HS-5 (cell line): ENCODE data around the gene CISD1.

Experiments
- DNase-seq: peaks from one replicate; pipeline ENCODE4 v3.0.0-alpha.2; 2012; ENCODE audit warnings: low read depth

CISD1 gene

DNA sequence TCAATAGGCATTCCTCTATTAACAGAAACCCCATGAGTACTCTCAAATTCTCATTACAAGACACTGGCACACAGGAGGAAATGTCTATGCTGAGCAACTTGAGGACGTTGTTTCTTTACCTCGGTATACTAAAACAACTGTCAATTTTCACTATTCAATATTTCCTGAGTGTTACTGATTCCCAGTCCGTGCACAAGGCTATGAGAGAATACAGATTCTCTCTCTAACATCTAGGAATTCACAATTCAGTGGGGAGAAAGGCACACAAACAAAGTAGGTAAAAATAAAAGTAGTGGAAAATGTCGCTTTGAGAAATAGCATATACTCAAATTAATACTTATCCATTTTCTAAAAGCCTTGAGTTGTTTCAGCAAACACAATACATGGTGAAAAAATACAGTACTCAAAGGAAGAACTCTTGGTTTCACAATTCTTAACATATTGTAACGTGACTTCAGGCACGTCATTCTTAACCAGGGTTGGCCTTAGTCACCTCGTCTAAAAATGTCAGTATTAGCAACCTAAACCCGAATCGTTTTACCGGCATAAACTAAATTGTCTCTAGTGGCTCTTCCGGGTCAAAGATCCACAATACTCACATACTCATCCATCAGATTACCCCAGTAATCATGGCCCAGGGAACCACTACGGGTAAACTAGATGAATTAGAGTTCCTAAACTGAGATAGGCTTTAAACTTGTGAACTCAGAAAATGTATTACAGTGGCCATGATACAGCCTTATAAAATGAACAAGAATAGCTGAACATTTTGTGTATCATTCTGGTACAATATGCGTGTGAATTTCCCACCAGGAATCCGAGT lies 2.7 kb upstream of the CISD1 start:
- peak; percentile 80 for DNase-seq

DNA sequence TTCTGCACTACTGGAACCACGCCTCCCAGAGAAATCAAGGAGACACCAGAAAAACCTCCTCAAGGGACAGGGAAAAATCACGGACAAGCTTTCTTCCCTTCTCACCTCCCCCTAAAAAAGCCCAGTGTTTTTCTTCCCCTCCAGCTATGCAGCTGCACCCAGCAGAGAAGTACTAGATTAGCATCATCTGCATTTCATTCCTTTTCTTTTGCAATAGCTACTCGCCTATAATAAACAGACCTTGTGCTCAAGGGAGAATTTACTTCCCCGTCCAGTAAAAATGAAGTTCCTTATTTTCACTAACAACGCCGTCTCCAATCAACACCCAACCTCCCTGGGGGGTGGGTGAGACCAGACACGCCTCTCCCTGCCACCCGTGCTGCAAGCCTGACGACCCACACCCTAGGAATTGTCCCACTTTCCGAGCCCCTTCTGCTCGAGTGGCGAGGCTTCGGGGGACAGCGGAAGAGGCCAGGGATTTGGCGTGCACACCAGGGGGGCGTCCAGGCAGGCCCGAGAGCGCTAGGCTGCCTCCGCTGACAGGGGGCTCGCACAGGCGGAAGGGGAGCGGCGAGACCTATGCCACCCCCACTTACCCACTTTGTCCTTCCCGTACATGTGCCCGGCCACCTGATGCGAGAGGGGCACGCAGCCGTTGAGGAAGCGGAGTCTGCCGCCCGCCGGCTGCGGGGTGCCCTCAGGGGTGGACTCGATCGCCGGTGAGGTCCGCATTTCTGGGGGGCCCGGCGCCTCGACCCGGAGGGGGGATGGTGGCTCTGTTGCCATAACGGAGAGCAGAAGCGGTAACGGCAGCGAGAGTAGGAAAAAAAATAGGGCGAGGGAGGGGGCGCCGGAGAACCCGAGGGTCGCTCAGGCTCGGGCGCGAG lies 1.9 kb upstream of the CISD1 start:
- no peak for DNase-seq

DNA sequence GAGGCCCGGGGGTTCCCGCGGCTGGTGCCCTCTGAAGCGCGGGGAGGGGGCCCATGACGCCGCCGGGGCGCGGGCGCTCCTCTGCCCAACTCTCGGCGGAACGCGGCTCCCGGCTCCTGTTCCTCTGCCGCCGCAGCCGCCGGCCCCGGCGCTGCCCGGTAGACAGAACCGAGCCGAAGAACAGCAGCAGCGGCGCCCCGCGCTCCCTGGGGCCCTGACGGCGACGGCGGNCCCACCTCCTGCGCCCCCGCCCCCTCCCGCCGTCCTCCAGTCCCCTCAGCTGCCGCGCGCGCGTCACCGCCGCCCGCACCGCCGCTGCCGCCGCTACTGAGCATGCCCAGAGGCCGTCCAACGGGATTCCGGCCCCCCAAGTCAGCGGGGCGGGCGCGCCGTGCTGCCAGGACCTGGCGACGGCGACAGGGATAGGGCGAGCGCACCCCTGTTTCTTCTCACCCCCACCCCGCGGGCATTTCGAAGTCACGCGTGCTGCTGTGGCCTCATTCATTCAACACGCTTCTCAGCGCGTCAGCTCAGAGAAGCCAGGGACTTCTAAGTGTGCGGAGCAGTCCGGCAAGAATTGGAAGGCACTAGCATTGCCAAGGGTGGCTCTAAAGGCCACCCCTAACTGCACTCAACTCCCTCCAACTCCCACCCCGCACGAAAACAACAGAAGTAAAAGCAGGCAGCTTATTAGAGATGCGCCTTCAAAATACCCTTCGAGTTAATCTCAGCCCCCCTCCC lies 1.1 kb upstream of the CISD1 start, which contains the start of gene IPMK:
IPMK (minus strand) TSS at position 182 of the 741 bp plus-strand sequence. CDS start 283 bp downstream, outside the sequence.
- DNase-seq, result no peak

DNA sequence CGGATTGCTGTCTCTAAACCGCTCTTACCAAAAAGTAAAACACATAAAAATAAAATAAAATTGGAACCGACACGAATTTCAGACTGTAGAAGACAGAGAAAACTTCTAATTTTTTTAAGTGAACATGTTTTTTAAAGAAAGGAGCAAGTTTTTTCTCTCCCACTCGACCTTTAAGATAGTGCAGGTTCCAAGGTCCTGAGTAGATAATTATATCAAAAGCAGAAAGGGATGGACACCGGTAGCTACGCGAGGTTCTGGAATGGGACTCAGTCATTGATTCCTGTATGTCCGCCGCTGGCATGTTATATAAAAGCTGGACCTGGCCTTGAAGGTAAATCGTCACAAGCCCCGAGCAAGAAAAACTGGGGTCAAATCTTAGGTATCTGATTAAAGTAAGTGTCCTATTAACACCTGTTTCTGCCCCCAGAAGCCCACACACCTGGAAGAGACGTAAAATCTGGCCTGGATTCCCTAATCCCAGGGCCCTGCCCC lies 462 bp upstream of the CISD1 start:
- peak; percentile 61 for DNase-seq

DNA sequence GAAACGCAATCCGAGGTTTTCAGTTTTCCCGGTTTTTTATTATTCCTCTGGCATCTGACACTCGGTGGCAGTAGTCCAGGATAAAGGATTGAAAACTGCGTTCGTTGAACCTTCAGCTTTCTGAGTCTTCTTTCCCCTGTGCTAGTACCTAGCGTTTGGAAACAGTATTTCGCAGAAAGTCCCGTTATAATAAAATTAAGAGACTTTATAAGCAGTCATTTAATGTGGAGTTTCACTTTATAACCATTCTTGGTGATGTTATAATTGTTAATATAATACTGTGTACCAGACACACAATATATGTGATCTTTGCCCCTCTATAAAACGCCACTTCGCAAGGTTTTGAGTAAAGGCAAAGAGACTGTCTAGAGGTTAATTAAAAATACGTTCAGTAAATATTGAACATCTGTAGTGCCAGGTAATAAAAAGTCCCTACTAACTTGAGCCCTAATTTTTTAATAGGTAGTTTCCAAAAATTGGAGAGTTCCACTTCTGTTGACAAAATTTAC lies 874 bp downstream of the CISD1 start:
- no peak for DNase-seq

DNA sequence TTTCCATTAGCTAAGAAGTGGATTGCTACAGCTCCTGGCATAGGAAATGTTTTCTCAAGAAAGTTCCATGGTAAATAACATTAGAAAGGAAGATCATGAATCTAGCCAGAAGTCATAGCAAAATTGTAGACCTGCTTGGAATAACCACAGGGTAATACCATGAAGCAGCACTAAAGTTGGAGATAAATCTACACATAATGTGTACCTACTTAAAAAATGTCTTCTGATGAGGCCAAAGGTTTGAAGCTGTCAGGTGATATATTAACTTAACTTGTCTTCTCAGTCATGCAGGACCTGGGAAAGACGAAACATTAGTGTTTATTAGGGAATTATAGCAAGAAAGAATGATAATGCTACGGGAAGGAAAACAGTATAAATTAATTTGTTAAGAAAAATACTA lies 6.3 kb downstream of the CISD1 start:
- no peak for DNase-seq

DNA sequence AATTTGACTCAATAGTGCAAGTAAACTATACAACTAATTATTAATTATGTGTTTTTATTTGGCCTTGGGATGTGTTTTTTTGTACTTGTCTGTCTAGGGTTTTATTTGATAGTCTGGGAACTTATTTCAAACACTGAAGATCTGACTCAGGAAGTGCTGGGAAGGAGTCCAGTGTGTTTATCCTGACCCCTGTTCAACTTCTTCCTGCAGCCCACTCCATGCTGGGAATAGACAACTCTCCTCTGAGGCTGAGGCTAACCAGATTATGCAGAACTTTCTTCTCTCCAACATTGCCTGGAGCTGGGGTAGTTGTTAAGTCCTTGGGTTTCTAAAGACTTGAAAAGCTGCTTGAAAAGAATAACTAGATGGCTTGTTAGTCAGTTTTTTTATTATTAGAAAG lies 6.9 kb downstream of the CISD1 start:
- no peak for DNase-seq

DNA sequence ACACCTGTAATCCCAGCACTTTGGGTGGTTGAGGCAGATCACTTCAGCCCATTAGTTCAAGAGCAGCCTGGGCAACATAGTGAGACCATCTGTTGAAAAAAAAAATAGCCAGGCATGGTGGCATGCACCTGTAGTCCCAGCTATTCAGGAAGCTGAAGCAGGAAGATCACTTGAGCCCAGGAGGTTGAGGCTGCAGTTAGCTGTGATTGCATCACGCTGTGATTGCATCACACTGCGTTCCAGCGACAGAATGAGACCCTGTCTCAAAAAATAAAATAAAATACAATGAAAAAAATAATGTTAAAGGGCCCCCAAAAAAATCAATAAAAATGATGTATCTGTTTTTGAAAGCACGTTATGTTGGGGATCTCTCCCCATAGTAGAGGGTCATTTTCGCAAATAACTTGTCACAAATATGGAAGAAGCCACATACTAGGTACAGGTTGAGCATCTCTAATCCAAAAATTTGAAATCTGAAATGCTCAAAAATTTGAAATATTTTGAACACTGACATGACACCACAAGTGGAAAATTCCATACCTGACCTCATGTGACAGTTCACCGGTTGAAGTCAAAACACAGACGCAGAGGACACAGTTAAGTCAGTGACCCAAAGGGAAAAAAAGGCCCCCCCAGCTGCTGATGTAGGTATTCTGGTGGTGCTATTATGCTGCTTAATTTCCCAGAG lies 9.5 kb downstream of the CISD1 start:
- DNase-seq, result no peak

DNA sequence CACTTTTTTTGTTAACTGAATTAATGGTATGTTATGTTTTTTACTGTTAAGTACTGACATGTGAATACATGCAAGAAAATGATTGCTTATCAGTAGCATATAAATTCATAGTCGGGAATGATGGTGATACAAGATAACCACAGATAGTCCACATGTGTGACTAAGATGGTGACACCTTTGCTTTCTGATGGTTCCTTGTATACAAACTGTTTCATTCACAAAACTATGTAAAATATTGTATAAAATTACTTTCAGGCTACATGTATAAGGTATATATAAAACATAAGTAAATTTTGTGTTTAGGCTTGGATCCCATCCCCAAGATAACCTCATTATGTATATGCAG lies 10.0 kb downstream of the CISD1 start:
- DNase-seq, result no peak

DNA sequence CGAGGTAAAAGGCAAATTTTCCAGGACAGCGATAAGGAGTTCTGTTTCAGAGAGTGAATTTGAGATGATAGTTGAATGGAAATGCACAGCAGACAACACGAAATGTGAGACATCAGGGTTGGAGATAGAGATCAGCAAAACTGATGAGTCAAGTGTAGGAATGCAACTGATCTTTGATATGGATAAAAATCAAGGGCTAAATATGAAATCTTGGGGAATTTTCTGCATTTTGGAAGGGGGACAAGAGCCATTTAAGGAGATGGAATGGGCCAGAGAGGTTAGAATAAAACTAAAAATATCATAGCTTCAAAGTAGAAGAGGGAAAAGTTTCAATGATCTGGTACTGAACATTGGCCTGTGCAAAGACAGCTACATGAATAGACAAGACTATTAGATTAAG lies 11.5 kb downstream of the CISD1 start:
- DNase-seq, result no peak

DNA sequence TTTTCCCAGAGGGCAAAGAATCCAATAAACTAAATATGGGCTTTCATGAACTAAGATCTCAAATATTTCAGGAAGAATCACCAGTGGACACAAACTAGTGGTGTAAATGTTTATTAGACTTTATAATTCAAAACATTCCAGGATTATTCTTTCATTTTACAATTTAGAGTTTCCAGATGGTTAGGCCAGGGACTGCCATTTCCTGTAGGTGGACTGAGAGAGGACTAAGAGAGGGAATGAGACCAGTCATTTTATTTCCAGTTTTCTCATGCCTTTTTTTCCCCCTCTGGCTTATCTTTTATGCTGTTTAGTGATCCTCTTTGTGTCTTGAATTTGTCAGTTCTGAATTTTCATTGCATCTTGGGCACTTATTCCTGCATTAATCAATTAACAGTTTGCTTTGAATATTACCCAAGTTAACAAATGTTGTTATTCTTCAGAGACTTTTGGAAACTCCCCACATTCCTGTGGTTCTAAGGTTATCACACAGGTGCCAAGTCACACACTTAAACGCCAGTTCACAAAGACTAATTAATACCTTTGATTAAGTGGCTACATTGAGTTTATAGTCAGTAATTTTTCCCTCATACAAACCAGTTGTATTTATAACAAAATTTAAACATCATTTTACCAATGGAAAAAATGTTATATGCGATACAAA lies 12.3 kb downstream of the CISD1 start:
- no peak for DNase-seq

DNA sequence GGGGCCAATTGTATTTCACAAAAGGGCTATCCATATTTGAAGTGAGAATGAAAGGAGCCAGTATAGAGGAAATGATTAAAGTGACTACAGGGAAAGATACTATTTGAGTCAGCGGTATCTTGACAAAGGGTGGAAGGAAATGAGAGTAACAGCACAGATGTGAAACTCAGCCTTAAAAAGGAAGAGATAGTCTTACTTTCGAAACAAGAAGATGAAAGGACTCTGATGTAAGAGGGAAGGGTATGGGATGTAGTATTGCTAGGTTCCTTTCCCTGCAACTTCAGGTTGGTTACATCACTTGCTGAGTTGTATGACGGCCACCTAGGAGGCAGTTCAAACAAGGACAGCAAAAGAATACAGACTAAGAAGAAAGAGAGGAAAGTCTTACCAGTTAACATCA lies 13.7 kb downstream of the CISD1 start:
- DNase-seq, result no peak

DNA sequence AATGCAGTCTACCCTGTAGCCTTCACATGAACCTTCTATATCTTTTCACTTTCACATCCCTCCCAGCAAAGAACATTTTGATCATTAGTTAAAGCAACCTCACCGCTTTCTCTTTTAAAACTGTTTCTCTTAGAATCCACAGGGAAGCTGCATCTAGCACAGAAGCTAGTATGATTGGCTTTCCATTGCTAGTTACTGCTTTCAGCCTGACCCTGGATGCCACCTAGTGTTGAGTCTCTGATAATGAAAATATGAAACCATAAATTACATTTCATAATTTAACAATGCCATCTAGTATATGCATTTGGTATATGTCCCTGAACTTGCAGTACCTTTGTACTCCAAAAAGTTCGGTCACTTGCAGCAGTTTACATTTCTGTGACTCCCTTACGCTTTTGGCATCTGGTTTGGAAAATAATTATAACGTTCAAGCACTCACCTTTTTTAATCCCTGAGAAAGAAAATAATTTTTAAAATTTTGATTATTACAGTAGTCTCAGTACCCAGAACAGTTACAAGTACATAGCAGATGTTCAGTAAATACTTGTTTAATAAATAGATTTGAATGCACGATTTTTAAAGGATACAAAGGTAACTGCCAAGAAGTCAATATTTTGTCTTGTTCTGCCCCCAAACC lies 22.7 kb downstream of the CISD1 start:
- DNase-seq, result no peak

DNA sequence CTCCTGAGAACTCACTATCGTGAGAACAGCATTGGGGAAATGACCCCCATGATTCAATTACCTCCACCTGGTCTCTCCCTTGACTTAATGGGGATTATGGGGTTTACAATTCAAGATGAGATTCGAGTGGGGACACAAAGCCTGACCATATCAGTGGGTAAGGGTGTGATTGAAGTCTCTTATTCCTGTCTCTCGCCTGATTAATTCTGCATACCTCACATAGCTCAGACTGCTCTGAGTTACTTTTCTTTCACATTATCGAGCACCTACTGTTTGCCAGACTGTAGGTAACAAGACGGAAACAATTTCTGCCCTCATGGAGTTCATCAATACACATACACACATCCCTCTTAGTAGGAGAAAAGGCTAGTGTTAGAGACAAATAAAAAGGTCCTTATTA lies 25.0 kb downstream of the CISD1 start:
- DNase-seq, result no peak

DNA sequence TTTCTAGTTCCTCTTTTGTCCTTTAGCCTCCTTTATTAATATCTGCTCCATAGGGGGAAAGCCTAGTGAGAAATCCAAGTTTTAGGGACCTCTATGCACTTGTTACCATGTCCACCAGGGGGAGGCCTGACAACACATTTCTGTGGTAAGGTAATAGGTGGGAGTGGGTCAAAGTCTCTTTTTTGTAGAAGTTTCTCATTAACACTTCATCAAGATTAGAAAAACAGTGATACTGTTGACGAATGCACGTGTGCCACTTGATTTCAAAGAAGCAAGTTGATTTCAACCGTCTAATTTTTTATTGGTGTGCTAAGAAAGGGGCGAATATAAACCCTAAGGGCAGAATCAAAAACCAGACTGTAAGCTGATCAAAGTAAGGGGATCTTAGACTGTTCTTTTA lies 30.6 kb downstream of the CISD1 start:
- no peak for DNase-seq

DNA sequence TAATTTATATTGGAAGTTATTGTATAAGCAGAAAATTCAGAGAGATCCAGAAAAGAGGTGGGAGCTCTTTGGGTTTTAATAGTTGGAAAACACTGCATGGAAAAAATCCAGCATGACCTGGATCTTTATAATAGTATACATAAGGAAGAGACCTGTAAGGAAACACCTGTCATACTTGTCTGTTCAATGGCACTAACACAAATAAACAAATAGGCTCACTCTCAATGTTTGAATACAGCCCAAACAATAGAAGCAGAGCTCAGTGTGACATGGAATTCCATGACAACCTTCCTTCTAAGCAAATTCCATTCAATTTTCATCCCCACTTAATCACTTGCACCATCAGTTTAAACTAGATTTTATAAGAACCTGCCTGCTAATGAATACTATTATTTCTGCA lies 31.7 kb downstream of the CISD1 start:
- DNase-seq, result no peak

DNA sequence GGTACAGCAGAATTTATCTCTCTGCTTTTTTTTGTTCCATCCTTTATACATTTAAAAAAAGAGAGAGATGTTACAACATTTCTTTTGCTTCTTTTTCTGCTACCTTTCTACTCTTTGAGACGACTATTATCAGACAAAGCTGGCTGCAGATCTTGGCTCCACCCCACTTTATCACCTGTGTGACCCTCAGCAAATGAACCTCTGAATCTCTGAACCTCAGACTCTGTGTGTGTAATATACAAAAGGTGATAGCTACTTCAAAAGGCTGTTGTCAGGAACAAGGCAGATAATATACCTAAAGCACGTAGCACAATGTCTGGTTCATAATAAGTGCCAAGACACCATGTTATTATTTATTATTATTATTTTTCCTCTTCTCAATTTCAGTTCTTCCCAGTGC lies 33.3 kb downstream of the CISD1 start:
- no peak for DNase-seq

DNA sequence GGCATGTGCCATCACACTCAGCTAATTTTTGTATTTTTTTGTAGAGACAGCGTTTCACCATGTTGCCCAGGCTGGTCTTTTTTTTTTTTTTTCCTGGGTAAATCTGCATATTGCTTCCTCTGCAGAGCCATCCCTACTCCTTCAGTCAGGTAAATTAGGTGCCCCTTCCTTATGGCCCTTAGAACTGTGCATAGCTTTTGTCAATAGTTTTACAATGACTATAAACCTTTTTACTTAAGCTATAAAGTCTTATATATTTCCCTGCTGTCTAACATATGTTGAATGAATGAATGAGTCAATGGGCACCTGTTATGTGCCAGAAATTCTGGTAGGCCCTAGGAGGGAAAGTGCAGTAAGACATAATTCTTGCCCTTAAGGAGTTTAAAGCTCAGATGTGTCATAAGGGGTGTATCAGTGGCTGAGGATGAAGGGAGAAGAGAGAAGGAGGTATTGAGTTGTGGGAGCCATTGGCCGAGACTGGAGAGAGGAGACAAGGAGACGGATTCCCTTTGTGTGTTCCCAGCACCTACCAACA lies 35.2 kb downstream of the CISD1 start:
- DNase-seq, result no peak

DNA sequence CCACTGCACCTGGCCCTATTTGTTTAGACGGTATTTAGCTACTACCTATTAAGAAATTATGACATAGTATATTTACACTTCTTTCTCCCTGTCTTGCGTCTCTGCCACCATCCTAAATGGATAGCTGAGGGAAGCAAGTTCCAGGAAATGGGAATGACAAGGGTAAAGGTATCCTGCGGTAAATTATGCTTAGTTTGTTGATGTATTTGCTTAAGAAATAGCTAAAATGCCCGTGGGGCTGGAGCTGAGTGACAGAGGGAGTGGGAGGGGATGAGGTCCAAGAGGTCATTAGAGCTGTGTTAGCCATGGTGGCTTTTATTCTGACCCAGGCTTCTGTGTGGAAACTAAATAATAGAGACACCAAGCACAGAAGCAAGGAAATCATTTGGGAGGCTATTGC lies 36.9 kb downstream of the CISD1 start:
- no peak for DNase-seq

DNA sequence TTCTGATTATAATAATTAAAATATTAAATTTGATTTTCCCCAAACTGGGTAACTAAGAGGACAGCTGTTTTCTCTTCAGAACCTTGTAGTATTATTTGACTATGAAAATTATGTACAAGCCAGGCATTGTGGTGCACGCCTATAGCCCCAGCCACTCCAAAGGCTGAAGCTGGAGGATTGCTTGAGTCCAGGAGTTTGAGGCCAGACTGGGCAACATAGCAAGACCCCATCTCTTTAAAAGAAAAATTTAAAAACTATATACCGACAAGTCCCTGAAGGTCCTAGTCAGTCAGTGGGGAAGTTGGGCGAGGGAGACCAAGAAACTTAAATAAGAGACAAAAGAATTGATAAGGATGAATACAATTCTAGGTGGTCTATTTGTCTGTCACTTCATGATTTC lies 38.7 kb downstream of the CISD1 start:
- no peak for DNase-seq
